Sigmoid colon (tissue), 7 donors: ENCODE data around the gene SERF1A. TPM values are rescaled to one million over a fixed set of nuclear protein-coding genes. Genes with fewer than 3 reads are reported as not detected.
"Not testable (repeated sequence)": the region's sequence is repeated elsewhere in the genome, so short reads cannot be mapped to it uniquely, and the experiment has no call there.

Source experiments
- DNase-seq: peaks from one replicate; pipeline ENCODE4 v3.0.0-alpha.2; 2019
- H3K27ac ChIP-seq, 4 donors: fragments of 200-600 bp; sonication (generic); one replicate each; pipeline ENCODE4 v1.5.1; 2016 to 2019; ENCODE audit warnings: mild to moderate bottlenecking in 1 of 4
- H3K27me3 ChIP-seq, 3 donors: fragments of 200-600 bp; sonication (generic); one replicate each; pipeline ENCODE4 v1.5.1; 2019; ENCODE audit warnings: mild to moderate bottlenecking in 1 of 3
- H3K36me3 ChIP-seq, 4 donors: fragments of 200-600 bp; sonication (generic); one replicate each; pipeline ENCODE4 v1.5.1; 2016 to 2019
- H3K4me1 ChIP-seq, 4 donors: fragments of 200-600 bp; sonication (generic); one replicate each; pipeline ENCODE4 v1.5.1; 2017 to 2019
- H3K4me3 ChIP-seq, 4 donors: fragments of 200-600 bp; sonication (generic); one replicate each; pipeline ENCODE4 v1.5.1; 2017 to 2019; ENCODE audit warnings: mild to moderate bottlenecking in 2 of 4, moderate library complexity in 1 of 4
- H3K9me3 ChIP-seq, 4 donors: fragments of 200-600 bp in 3 of 4; sonication (generic) in 3 of 4; one replicate each; pipeline versions ENCODE4 v1.5.1 to v1.6.1; 2013 to 2019
- WGBS, 2 donors: extraction: QIAGEN DNeasy Blood & Tissue Kit; methylation state at CpG; one replicate each; pipeline ENCODE4 v1.1.7; 2013; 5-methylcytosine and 5-hydroxymethylcytosine counted together
- intact Hi-C: fragments of 100-400 bp; cut with DNase I; formaldehyde crosslinking; loops from one replicate; pipeline ENCODE4 v1.15.1; 2023
- polyA plus RNA-seq, 3 donors: library from polyadenylated mRNA; stranded (reverse); fragments of 200-250 nt; gene quantifications; one replicate each; pipeline ENCODE4 v1.2.3, GENCODE V29; 2013
- total RNA-seq, 4 donors: library from RNA; depleted of rRNA; stranded (reverse); fragments of >200 nt; gene quantifications; one replicate each; pipeline ENCODE4 v1.1.0, GENCODE V29; 2016
- donor health status: healthy with polysubstance abuse.
- donor health status: Bipolar disorder and iron deficiency.
- donor health status: healthy.

Gene SERF1A
- total RNA-seq (10 to 100 TPM in 3 of 4 donors, 1 to 10 TPM in 1; 8.9 to 29.0 (median 16.6) TPM), polyA plus RNA-seq (1 to 10 TPM; 2.2 to 7.2 (median 2.4) TPM)

DNA sequence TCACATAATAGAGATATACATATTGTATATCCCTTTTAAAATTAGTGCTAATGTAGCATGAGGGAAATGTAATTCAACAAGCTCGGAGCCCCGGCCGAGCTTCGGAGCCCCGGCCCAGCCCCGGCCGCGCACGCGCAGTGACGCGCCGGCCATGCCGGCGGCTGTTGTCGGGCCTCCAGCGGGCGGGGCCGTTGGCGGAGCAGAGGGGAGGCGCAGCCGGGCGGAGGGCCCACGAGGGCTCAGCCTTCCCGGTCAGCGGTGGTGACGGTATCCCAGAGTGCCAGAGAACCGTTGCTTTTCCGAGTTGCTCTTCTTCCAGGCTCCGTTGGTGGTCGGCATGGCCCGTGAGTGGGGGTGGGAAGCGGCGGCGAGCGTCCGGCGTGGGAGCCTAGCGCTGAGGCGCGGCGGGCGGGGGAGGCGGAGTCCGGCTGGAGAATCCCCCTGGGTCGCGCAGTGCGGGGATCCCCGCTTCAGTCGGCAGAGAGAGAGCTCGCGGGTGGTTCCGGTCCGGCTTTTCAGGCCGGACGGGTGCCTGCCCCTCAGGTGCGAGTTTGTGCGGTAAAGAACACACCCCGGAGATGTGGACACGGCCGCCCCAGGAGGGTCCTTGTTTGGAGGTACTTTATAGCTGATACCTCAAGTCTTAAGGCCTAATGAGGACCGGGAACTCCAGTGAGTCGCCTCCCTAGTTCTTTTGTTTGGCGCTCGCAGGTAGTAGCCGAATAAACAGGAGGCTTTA lies at the start of gene SERF1A:
Gene SERF1A (plus strand): TSS at position 137 of the 739 bp plus-strand sequence. CDS start 201 bp downstream, at position 338.
- H3K27ac ChIP-seq, H3K9me3 ChIP-seq, DNase-seq, intact Hi-C loops, H3K27me3 ChIP-seq, H3K36me3 ChIP-seq, H3K4me3 ChIP-seq, H3K4me1 ChIP-seq: not testable (repeated sequence)
- WGBS, 2 donors: no CpG with 5 or more reads among the region's 66 CpGs

DNA sequence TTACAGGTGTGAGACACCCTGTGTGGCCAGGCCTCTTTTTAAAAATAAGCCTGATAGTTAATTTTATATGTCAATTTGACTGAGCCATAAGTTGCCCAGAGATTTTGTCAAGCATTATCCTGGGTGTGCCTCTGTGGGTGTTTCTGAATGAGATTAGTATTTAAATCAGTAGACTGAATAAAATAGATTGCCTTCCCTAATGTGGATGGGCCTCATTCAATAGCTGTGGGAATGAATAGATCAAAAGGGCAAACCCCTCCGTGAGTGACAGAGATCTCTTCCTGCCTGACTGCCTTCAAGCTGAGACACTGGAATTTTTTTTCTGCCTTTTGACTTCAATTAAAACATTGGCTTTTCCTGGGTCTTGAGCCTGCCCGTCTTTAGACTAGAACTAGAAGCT lies 33.7 kb upstream of the SERF1A start:
- DNase-seq, H3K27ac ChIP-seq, H3K4me3 ChIP-seq, H3K4me1 ChIP-seq, intact Hi-C loops, H3K27me3 ChIP-seq, H3K36me3 ChIP-seq, H3K9me3 ChIP-seq: not testable (repeated sequence)
- WGBS, 2 donors: no CpG with 5 or more reads among the region's 2 CpGs

GRCh38 chr5:70870626-70871025 lies 29.8 kb upstream of the SERF1A start:
- H3K27ac ChIP-seq, intact Hi-C loops, DNase-seq, H3K27me3 ChIP-seq, H3K9me3 ChIP-seq, H3K4me3 ChIP-seq, H3K4me1 ChIP-seq, H3K36me3 ChIP-seq: not testable (repeated sequence)
- no CpG with 5 or more reads among the region's 1 CpG for WGBS, 2 donors

DNA sequence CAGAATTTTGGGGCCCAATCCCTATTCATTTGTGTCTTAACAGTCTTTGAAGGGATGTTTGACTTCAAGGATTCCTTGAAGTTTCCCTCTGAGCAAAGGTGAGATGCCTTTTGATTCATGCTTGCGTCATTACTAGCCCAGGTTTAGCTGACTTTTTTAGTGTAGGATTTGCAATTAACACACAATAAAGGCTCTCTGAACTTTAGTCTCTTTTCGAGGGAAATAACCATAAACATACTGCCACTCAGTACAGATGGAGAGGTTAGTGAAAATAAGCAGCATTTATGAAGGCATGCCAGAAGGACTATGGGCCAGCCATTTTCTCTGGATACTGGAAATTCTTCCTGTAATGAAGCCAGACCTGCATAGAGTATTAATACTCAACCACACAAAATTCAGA lies 4.4 kb upstream of the SERF1A start:
- H3K4me3 ChIP-seq, H3K9me3 ChIP-seq, H3K4me1 ChIP-seq, DNase-seq, H3K27ac ChIP-seq, intact Hi-C loops, H3K27me3 ChIP-seq, H3K36me3 ChIP-seq: not testable (repeated sequence)
- WGBS, 2 donors: no CpG with 5 or more reads among the region's 2 CpGs

DNA sequence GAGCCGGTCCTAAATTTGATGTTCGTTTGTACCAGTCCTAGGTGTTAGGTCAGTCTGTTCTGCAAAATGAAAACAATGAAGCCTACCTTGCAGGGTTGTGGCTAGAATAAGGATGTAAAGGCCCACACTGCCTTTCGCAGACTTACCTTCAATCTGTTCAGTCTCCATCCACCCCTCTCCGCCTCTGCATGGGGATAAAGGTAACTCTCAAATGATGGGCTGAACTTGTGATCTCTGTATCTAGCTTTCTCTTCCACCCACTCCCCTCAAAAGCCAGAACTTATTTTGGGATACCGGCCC lies 753 bp downstream of the SERF1A start:
- WGBS, 2 donors: no CpG with 5 or more reads among the region's 5 CpGs
- H3K4me1 ChIP-seq, H3K9me3 ChIP-seq, H3K27me3 ChIP-seq, H3K27ac ChIP-seq, H3K4me3 ChIP-seq, intact Hi-C loops, H3K36me3 ChIP-seq, DNase-seq: not testable (repeated sequence)

- H3K27ac ChIP-seq, DNase-seq, H3K4me3 ChIP-seq, H3K27me3 ChIP-seq, intact Hi-C loops, H3K36me3 ChIP-seq, H3K4me1 ChIP-seq, H3K9me3 ChIP-seq: not testable (repeated sequence)
- no CpG with 5 or more reads among the region's 5 CpGs for WGBS, 2 donors
These were observed 6.2 kb downstream of the SERF1A start for GRCh38 chr5:70906624-70907023.

GRCh38 chr5:70916829-70917228 lies 16.4 kb downstream of the SERF1A start:
- intact Hi-C loops, DNase-seq, H3K36me3 ChIP-seq, H3K27ac ChIP-seq, H3K4me3 ChIP-seq, H3K27me3 ChIP-seq, H3K9me3 ChIP-seq, H3K4me1 ChIP-seq: not testable (repeated sequence)

DNA sequence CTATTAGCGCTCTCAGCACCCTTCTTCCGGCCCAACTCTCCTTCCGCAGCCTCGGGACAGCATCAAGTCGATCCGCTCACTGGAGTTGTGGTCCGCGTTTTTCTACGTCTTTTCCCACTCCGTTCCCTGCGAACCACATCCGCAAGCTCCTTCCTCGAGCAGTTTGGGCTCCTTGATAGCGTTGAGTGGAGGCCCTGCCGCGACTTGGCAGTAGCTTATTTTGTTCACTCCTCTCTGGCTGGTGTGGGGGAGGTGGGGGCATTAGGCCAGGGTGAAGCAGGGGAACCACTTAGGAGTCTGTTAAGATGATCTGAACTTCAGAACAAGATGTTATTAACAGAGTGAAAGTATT lies 24.7 kb downstream of the SERF1A start:
- intact Hi-C loops, DNase-seq, H3K27ac ChIP-seq, H3K4me3 ChIP-seq, H3K27me3 ChIP-seq, H3K4me1 ChIP-seq, H3K36me3 ChIP-seq, H3K9me3 ChIP-seq: not testable (repeated sequence)
- no CpG with 5 or more reads among the region's 16 CpGs for WGBS, 2 donors

- H3K36me3 ChIP-seq, H3K27ac ChIP-seq, H3K4me3 ChIP-seq, H3K27me3 ChIP-seq, intact Hi-C loops, DNase-seq, H3K9me3 ChIP-seq, H3K4me1 ChIP-seq: not testable (repeated sequence)
- WGBS, 2 donors: no CpG with 5 or more reads among the region's 6 CpGs
These were observed 31.4 kb downstream of the SERF1A start for GRCh38 chr5:70931709-70932368.

GRCh38 chr5:70932560-70932959 lies 32.1 kb downstream of the SERF1A start:
- H3K9me3 ChIP-seq, H3K27me3 ChIP-seq, intact Hi-C loops, H3K27ac ChIP-seq, H3K36me3 ChIP-seq, DNase-seq, H3K4me3 ChIP-seq, H3K4me1 ChIP-seq: not testable (repeated sequence)
- no CpG with 5 or more reads among the region's 1 CpG for WGBS, 2 donors

DNA sequence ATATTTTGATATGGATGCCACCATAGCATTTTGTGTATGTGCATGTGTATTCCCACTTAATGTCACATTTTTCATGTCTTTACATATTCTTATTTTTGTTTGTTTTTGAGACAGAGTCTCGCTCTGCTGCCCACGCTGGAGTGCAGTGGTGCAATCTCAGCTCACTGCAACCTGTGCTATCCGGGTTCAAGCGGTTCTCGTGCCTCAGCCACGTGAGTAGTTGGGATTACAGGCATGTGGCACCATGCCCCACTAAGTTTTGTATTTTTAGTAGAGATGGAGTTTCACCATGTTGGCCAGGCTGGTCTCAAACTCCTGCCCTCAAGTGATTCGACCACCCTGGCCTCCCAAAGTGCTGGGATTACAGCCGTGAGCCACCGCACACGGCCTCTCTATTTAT lies 52.6 kb downstream of the SERF1A start:
- H3K27ac ChIP-seq, H3K27me3 ChIP-seq, H3K9me3 ChIP-seq, DNase-seq, H3K4me3 ChIP-seq, intact Hi-C loops, H3K4me1 ChIP-seq, H3K36me3 ChIP-seq: not testable (repeated sequence)
- 95% methylated on average over 5 of the region's 10 CpGs; no CpG with 5 or more reads in 1 of the 2 donors for WGBS, 2 donors
